Smooth muscle cell of the umbilical artery (primary cell): ENCODE measurements around the gene PASD1. TPM values are rescaled to one million over a fixed set of nuclear protein-coding genes. Genes with fewer than 3 reads are reported as not detected.

ENCODE experiments used
- total RNA-seq: library from RNA; depleted of rRNA; stranded (reverse); fragments of >200 nt; gene quantifications from 2 replicates; pipeline ENCODE4 v1.2.3, GENCODE V29; 2014

Gene PASD1, protein sequence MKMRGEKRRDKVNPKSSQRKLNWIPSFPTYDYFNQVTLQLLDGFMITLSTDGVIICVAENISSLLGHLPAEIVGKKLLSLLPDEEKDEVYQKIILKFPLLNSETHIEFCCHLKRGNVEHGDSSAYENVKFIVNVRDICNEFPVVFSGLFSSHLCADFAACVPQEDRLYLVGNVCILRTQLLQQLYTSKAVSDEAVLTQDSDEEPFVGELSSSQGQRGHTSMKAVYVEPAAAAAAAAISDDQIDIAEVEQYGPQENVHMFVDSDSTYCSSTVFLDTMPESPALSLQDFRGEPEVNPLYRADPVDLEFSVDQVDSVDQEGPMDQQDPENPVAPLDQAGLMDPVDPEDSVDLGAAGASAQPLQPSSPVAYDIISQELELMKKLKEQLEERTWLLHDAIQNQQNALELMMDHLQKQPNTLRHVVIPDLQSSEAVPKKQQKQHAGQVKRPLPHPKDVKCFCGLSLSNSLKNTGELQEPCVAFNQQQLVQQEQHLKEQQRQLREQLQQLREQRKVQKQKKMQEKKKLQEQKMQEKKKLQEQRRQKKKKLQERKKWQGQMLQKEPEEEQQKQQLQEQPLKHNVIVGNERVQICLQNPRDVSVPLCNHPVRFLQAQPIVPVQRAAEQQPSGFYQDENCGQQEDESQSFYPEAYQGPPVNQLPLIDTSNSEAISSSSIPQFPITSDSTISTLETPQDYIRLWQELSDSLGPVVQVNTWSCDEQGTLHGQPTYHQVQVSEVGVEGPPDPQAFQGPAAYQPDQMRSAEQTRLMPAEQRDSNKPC
- not detected in 2 replicates for total RNA-seq

DNA sequence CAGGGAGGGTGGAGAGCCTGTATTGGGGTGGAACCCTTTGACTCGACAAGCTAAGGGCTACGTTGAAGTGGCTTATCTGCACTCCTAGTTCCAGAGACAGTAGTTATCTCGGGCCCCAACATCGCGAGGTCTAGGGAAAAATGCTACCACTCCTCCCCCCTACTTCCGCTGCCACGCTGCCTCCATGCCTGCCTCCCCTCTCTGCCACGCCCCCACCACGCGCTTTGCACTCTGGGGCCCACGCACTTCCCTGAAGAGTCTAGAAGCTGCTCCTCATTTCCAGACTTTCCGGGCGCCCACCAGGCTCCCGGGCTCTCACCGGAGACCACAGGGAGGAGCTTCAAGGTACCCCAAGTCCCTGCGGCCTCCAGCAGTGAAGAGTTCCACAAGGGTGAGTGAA lies at the start of gene PASD1:
Gene PASD1 (plus strand): TSS at position 227 of the 400 bp plus-strand sequence. CDS start 37,879 bp downstream, outside the sequence.

DNA sequence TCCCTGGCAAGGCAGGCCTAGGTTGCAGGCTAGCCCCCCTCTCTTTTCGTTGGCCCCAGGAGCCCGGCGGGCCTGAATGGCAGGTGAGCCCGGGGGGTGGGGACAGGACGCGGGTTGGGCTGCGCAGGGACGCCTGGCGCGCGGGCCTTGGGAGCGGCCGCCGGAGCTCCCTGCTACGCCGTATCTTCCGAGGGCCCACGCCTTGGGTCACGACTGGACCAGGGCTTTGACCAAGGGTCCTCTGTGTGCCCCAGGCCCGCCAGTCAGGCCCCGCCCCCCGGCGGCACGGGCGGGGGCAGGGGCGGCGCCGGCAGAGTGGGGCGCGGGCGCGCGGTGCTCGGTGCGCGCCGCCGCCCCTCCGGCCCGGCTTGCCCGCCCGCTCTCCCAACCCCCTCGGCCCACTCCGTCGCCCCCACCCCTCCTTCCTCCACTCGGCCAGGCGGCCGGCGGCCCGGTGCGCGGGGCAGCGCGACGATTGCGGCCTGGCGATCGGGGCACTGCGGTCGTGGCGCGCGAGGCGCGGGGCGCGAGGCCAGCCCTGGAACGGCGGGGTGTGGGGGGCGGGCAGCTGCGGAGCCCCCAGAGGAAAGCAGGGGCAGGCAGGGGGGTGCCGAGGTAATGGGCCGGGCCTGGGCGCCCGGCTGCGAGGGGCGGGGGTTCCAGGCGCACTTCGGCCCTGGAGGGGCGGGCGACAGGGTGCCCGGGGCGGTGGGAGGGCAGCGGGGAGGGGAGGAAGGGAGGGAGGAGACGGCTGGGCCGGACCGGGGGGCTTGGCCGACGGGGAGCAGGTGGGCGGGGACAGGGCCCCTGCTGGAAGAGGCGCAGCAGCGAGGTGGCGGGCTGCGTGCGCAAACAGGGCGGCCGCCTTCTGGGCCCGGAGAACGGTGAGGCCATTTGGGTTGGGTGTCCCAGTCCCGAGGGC lies 131.4 kb downstream of the PASD1 start, which contains the start of gene PRRG3:
Gene PRRG3 (plus strand): TSS at position 798 of the 922 bp plus-strand sequence. CDS start 3,357 bp downstream, outside the sequence.

GRCh38 chrX:151715752-151716151 lies 152.3 kb downstream of the PASD1 start, which contains the start of gene FATE1:
FATE1 (plus strand) TSS chrX:151716035; CDS start chrX:151716120, 85 bp downstream.

Other genes starting within 250 kb of the PASD1 start
- 52.6 and 56.1 TPM in 2 replicates for gene VMA21, start 166.5 kb upstream of the PASD1 start, total RNA-seq
- gene PRRG3, start 131.8 kb downstream of the PASD1 start, total RNA-seq = not detected in 2 replicates
- not detected in 2 replicates for gene FATE1, start 152.4 kb downstream of the PASD1 start, total RNA-seq
- not detected in 2 replicates for gene CNGA2, start 171.1 kb downstream of the PASD1 start, total RNA-seq